Renal cortical epithelial cell (primary cell): ENCODE results near the gene BEGAIN. TPM values are rescaled to one million over a fixed set of nuclear protein-coding genes. Genes with fewer than 3 reads are reported as not detected.

Experiments used
- DNase-seq: peaks from one replicate; pipeline ENCODE4 v3.0.0-alpha.2; 2011; ENCODE audit warnings: low read depth
- total RNA-seq: library from RNA; depleted of rRNA; stranded (reverse); fragments of >200 nt; gene quantifications from 2 replicates; pipeline ENCODE4 v1.2.3, GENCODE V29; 2014

Gene BEGAIN
- total RNA-seq, 1 donor from 2014 or later: 1.0 TPM

DNA sequence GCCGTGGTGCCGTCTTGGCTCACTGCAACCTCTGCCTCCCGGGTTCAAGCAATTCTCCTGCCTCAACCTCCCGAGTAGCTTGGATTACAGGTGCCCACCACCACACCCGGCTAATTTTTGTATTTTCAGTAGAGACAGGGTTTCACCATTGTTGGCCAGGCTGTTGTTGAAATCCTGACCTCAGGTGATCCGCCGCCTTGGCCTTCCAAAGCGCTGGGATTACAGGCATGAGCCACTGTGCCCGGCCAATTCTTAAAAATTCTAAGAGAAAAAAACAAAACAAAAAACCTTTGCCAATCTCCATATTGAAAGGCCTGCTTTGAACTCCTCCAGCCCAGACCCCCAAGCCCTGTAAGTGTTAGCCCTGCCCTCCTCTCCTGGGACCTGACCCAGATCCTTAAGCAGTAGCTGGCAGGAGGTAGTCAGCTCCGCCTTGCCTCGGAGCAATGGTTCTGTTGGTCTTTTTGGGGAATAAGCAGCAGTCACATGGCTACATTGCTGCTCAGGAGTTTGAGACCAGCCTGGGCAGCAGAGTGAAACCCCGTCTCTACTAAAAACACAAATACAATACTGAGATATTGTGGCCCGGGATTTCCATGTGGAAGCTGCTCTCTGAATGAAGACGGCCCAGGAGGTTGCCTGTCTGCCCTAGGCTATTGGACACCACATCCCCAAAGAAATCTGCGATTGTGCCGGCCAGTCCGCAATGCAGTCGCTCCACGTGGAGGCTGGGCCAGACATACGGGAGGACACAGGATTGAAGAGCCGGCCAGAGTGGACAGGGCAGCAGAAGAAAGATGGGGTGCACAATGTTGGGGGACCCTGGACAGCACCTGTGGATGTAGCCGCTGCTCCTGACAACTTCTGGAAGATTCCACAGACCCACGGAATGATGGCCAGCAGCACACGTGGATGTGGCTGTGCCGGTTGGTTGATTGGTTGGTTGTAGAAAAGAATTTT lies 28.8 kb upstream of the BEGAIN start:
- no peak for DNase-seq

- DNase-seq: no peak
Measured at GRCh38 chr14:100614803-100615202, 27.6 kb upstream of the BEGAIN start.

- no peak for DNase-seq
Measured at GRCh38 chr14:100612986-100613385, 25.8 kb upstream of the BEGAIN start.

DNA sequence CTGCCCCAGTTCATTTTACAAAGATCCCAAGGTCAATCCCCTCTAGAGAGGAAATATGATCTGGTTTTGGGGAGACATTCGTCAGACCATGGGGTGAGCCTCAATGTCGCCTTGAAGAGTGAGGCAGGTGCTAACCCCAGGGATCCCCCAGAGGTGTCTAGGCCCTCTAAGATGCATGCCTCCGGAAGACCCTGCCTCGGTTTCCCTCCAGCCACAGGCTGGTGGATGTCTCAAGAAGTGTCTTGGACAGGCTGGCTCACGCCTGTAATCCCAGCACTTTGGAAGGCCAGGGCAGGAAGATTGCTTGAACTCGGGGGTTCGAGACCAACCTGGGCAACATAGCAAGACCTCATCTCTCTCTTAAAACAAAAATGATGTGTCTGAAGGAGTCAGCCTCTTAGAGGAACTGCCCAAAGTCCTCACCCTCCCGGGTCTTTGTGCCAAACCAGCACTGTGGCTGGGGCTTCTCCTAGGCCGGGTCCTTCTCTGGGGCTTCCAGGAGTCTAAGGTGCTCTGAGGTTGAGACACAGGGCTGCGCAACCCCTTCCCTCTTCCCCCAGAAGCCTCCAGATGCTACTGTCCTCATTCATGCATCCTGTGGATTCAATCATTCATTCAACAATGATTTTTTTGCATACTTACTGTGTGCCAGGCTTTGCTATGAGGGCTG lies 24.7 kb upstream of the BEGAIN start:
- no peak for DNase-seq

- no peak for DNase-seq
Measured at GRCh38 chr14:100610511-100611217, 23.4 kb upstream of the BEGAIN start.

- no peak for DNase-seq
Measured at GRCh38 chr14:100609941-100610391, 22.7 kb upstream of the BEGAIN start.

- no peak for DNase-seq
Measured at GRCh38 chr14:100609331-100609870, 22.2 kb upstream of the BEGAIN start.

- DNase-seq: no peak
Measured at GRCh38 chr14:100608586-100609330, 21.5 kb upstream of the BEGAIN start.

- no peak for DNase-seq
Measured at GRCh38 chr14:100608064-100608463, 20.8 kb upstream of the BEGAIN start.

GRCh38 chr14:100607611-100607956 lies 20.4 kb upstream of the BEGAIN start:
- DNase-seq: no peak

DNA sequence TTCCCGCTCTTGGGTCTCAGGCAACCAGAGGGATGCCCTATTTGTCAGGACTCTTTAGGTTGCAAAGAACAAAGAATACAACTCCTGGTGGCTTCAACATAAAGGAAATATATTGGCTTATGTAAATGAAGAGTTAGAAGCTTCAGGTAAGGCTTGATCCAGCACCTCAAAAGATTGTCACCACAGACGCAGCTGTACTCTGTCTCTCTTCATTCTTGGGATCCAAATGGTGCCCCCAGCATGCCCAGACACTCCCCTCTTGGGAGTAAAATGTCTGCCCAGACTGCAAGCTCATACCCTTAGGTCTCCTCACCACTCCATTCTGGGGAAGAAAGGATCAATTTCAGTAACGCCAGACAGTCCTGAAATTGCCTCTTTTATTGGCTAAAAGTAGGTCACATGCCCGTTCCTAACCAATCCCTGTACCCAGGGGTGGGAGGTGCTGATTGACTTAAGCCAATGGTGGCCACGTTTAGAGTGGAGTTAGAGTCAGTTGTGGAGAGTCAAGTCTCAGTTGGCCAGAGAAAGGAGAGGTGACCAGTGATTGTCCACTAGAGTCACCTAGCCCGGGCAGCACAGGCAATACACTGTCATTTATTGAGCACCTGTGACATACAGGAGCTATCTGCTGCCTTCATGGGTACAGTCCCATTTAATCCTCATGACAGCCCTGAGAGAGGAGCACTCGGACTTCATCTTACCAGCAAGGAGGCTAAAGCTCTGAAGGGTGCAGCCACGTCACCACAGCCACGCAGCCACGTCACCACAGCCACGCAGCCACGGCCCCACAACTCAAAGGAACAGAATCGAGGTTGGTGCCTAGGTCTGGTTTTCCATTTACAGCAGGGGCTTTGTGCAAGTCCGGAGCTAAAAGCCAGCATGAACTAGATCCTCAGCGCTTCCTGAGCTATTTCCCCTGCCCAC lies 19.7 kb upstream of the BEGAIN start:
- no peak for DNase-seq

GRCh38 chr14:100605706-100606686 lies 18.8 kb upstream of the BEGAIN start:
- DNase-seq: no peak

- no peak for DNase-seq
Measured at GRCh38 chr14:100605230-100605629, 18.0 kb upstream of the BEGAIN start.

DNA sequence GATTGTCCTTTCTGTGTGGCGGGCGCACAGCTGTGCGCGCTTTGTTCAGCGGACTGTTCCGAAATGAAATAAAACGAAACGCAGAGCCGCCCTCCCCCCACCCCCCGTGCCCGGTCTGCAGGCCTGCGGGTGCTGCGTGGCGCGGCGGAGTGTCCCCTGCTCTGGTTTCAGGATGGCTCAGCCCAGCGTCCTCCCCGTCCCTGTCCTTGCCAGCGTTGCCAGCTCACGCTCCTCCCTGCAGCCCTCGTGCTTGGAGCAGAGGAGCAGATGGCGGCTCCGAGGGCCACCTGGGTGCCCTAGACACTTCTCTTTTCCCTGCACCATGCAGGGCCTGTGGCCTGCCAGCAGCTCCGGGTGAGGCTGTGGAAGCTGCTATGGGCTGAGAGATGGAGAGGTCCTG lies 17.5 kb upstream of the BEGAIN start:
- DNase-seq: no peak

GRCh38 chr14:100604121-100604501 lies 16.9 kb upstream of the BEGAIN start:
- no peak for DNase-seq

- no peak for DNase-seq
Measured at GRCh38 chr14:100603341-100604120, 16.3 kb upstream of the BEGAIN start.

- DNase-seq: no peak
Measured at GRCh38 chr14:100602621-100603230, 15.5 kb upstream of the BEGAIN start.

DNA sequence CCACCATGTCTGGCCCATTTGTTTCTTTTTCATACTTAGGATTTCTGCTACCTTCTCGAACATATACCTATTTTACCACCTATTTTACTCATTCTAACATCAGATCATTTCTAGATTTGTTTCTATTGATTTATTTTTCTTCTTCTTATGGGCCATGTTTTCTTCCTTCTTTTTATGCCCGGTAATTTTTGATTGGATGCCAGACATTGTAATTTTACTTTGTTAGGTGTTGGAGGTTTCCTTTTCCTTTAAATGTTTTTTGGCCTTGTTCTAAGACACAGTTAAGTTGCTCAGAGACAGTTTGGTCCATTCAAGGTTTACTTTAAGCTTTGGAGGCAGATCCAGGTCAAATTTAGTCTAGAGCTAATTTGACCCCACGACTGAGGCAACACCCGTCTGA lies 14.7 kb upstream of the BEGAIN start:
- DNase-seq: no peak
